ENCODE data around the gene MTMR12.

The MTMR12 gene

GRCh38 chr5:32303755-32304120, 9.0 kb downstream of the MTMR12 start:
- no peak for TF ChIP-seq CTCF (IDR thresholded peaks at IDR 0.05; ENCODE audit: poor library complexity, severe bottlenecking)
- Histone ChIP-seq H3K27me3 (ENCODE audit: insufficient read depth, poor library complexity, severe bottlenecking) (no peaks in the 10 kb centered on the region), H3K9me3 (ENCODE audit: severe bottlenecking) (no peaks in the 10 kb centered on the region), H3K4me3 (ENCODE audit: severe bottlenecking) (no peak overlapping the region), H3K4me1 (ENCODE audit: insufficient read depth, poor library complexity, severe bottlenecking) (no peaks in the 10 kb centered on the region), H3K36me3 (ENCODE audit: low read depth) (no peaks in the 10 kb centered on the region; the same call in 1 of the 2 replicates), H3K27ac (ENCODE audit: poor library complexity, severe bottlenecking) (no peak overlapping the region)
- no peak for DNase-seq (ENCODE audit: low spot score)
- no peak for ATAC-seq (ENCODE audit: low read depth)

- no peaks in the 10 kb centered on the region for H3K4me1 ChIP-seq (ENCODE audit: insufficient read depth, poor library complexity, severe bottlenecking)
- no peak for ATAC-seq (ENCODE audit: low read depth)
Measured at GRCh38 chr5:32302835-32303754, 9.6 kb downstream of the MTMR12 start.

GRCh38 chr5:32301891-32302290, 10.8 kb downstream of the MTMR12 start:
- peaks cover 5% of the 10 kb centered on the region for H3K4me1 ChIP-seq (ENCODE audit: insufficient read depth, poor library complexity, severe bottlenecking)
- no peak for ATAC-seq (ENCODE audit: low read depth)

More at GRCh38 chr5:32302835-32303754, 9.6 kb downstream of the MTMR12 start:
- Histone ChIP-seq H3K36me3 (ENCODE audit: low read depth) (no peaks in the 10 kb centered on the region; the same call in 1 of the 2 replicates), H3K4me3 (ENCODE audit: severe bottlenecking) (no peak overlapping the region), H3K27ac (ENCODE audit: poor library complexity, severe bottlenecking) (no peak overlapping the region), H3K9me3 (ENCODE audit: severe bottlenecking) (no peaks in the 10 kb centered on the region), H3K27me3 (ENCODE audit: insufficient read depth, poor library complexity, severe bottlenecking) (no peaks in the 10 kb centered on the region)
- TF ChIP-seq CTCF (IDR thresholded peaks at IDR 0.05; ENCODE audit: poor library complexity, severe bottlenecking): no peak
- DNase-seq (ENCODE audit: low spot score): no peak

GRCh38 chr5:32299059-32299677, 13.6 kb downstream of the MTMR12 start:
- peaks cover 10% of the 10 kb centered on the region for H3K36me3 ChIP-seq (ENCODE audit: low read depth)
- DNase-seq (ENCODE audit: low spot score) (no peak), ATAC-seq (ENCODE audit: low read depth) (no peak)
- no peaks in the 10 kb centered on the region for H3K27me3 ChIP-seq (ENCODE audit: insufficient read depth, poor library complexity, severe bottlenecking)
- H3K4me3 ChIP-seq (ENCODE audit: severe bottlenecking): no peak overlapping the region
- peaks cover 5% of the 10 kb centered on the region for H3K4me1 ChIP-seq (ENCODE audit: insufficient read depth, poor library complexity, severe bottlenecking)
- H3K9me3 ChIP-seq (ENCODE audit: severe bottlenecking): no peaks in the 10 kb centered on the region
- no peak overlapping the region for H3K27ac ChIP-seq (ENCODE audit: poor library complexity, severe bottlenecking)
- TF ChIP-seq CTCF (IDR thresholded peaks at IDR 0.05; ENCODE audit: poor library complexity, severe bottlenecking): no peak

More at GRCh38 chr5:32301891-32302290, 10.8 kb downstream of the MTMR12 start:
- Histone ChIP-seq H3K27ac (ENCODE audit: poor library complexity, severe bottlenecking) (no peak overlapping the region), H3K9me3 (ENCODE audit: severe bottlenecking) (no peaks in the 10 kb centered on the region), H3K27me3 (ENCODE audit: insufficient read depth, poor library complexity, severe bottlenecking) (no peaks in the 10 kb centered on the region), H3K4me3 (ENCODE audit: severe bottlenecking) (no peak overlapping the region), H3K36me3 (ENCODE audit: low read depth) (no peaks in the 10 kb centered on the region; the same call in 1 of the 2 replicates)
- TF ChIP-seq CTCF (IDR thresholded peaks at IDR 0.05; ENCODE audit: poor library complexity, severe bottlenecking): no peak
- no peak for DNase-seq (ENCODE audit: low spot score)

Measured in RWPE2 (cell line).